Coronary artery (tissue), 2 donors: ENCODE measurements around the gene BIRC2.

Experiments used
- DNase-seq: peaks from one replicate; pipeline ENCODE4 v3.0.0-alpha.2; 2017; ENCODE audit warnings: low spot score
- H3K27ac ChIP-seq, 2 donors: fragments of 200-600 bp; sonication (generic); one replicate each; pipeline ENCODE4 v1.5.1; 2016 to 2019
- H3K4me3 ChIP-seq: fragments of 200-600 bp; sonication (generic); 2 replicates; pipeline ENCODE4 v1.5.1; 2016; ENCODE audit warnings: mild to moderate bottlenecking, moderate library complexity
- TF ChIP-seq, protein P1 (sequence below): fragments of 200-600 bp; sonication (generic); IDR thresholded peaks from one replicate; pipeline ENCODE4 v1.5.1; 2019; ENCODE audit warnings: antibody characterized with exemption

BIRC2 gene

DNA sequence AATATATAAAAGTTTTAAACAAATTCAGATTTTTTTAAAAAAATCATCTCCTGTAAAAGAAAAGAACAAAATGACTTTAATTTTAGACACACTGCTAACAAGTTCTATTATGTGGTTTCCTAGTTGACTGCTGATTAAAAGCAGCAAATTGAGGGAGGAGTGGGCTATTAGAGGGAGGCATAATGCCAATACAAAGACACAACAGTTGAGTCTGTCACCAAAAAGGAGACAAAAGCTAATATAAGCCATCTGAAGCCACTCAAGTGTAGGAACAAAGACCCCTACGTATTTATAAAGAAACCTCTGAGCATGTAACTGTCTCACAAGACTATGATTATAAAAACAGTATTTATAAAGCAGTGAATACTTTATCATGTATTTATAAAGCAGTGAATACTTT is 76.9 kb downstream of the BIRC2 start:
- Histone ChIP-seq H3K4me3 (no peak overlapping the region), H3K27ac (no peak overlapping the region)
- no peak for DNase-seq
- TF ChIP-seq, protein P1, sequence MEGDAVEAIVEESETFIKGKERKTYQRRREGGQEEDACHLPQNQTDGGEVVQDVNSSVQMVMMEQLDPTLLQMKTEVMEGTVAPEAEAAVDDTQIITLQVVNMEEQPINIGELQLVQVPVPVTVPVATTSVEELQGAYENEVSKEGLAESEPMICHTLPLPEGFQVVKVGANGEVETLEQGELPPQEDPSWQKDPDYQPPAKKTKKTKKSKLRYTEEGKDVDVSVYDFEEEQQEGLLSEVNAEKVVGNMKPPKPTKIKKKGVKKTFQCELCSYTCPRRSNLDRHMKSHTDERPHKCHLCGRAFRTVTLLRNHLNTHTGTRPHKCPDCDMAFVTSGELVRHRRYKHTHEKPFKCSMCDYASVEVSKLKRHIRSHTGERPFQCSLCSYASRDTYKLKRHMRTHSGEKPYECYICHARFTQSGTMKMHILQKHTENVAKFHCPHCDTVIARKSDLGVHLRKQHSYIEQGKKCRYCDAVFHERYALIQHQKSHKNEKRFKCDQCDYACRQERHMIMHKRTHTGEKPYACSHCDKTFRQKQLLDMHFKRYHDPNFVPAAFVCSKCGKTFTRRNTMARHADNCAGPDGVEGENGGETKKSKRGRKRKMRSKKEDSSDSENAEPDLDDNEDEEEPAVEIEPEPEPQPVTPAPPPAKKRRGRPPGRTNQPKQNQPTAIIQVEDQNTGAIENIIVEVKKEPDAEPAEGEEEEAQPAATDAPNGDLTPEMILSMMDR, result no peak

DNA sequence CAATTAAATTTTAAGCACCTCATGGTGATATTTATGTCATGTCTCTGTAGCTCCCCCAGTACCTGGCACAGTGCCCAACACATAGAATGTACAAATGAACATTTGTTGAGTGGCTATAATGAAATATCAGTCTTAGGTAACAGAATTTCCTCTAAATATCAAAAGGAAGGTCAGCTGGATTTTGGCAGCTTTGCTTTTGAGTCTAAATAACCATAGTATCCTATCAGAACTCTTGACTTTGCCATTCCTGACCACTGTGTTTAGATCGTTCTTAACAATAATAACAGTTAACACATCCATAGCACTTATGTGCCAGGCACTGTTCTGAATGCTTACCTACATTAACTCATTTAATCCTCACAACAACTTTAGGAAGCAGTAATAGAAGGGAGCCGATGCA is 79.0 kb downstream of the BIRC2 start:
- no peak for DNase-seq
- TF ChIP-seq, protein P1, result no peak
- H3K4me3 ChIP-seq, result no peak overlapping the region
- no peak overlapping the region for H3K27ac ChIP-seq

DNA sequence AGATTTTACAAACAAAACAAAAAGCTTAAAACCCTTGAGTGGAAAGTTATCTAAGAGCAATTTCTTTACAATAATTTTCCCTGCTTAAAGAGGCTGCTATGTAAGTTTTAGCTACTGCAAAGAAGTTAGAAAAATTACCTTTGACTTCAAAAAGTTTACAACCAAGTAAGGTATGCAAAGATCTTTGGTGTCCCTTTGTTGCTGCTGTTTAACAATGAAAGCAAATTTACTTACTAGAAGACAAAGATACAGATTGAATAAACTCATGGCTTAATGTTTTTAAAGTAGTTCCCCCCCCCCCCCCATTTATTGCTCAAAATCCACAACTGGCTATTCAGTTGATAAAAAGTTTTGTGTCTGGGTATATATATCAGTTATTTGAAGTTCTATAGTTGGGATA is 79.6 kb downstream of the BIRC2 start:
- DNase-seq, result no peak
- TF ChIP-seq, protein P1, result no peak
- no peak overlapping the region for H3K27ac ChIP-seq

DNA sequence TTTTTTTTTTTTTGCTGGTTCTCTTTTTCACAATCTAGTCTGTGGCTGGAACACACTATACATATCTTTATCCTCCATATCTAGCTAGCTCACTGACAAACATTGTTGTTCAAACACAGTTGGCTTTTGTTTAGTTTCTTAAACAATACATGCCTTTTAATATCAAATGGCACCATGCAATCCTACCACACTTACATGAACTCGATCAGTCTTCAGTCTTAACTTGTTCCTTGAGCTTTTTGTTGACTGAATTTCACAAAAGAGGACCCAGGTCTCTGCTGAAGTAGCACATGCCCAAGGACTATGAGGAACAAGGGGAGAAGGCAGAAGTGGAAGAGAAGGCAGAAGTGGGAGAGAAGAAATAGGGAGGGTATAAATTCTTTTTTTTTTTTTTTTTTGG is 80.1 kb downstream of the BIRC2 start:
- TF ChIP-seq, protein P1, result no peak
- H3K27ac ChIP-seq, result no peak overlapping the region
- no peak for DNase-seq
- H3K4me3 ChIP-seq, result no peak overlapping the region

More for the DNA sequence above, 79.6 kb downstream of the BIRC2 start:
- H3K4me3 ChIP-seq, result no peak overlapping the region
